NCI-H524 (cell line): ENCODE results near the gene ACOXL.
"Not testable (repeated sequence)": the region's sequence is repeated elsewhere in the genome, so short reads cannot be mapped to it uniquely, and the experiment has no call there.

Experiments
- DNase-seq, 2 experiments: peaks; one replicate each; lab custom pipeline; 2025; lab: John Stamatoyannopoulos, UW

The ACOXL gene

DNA sequence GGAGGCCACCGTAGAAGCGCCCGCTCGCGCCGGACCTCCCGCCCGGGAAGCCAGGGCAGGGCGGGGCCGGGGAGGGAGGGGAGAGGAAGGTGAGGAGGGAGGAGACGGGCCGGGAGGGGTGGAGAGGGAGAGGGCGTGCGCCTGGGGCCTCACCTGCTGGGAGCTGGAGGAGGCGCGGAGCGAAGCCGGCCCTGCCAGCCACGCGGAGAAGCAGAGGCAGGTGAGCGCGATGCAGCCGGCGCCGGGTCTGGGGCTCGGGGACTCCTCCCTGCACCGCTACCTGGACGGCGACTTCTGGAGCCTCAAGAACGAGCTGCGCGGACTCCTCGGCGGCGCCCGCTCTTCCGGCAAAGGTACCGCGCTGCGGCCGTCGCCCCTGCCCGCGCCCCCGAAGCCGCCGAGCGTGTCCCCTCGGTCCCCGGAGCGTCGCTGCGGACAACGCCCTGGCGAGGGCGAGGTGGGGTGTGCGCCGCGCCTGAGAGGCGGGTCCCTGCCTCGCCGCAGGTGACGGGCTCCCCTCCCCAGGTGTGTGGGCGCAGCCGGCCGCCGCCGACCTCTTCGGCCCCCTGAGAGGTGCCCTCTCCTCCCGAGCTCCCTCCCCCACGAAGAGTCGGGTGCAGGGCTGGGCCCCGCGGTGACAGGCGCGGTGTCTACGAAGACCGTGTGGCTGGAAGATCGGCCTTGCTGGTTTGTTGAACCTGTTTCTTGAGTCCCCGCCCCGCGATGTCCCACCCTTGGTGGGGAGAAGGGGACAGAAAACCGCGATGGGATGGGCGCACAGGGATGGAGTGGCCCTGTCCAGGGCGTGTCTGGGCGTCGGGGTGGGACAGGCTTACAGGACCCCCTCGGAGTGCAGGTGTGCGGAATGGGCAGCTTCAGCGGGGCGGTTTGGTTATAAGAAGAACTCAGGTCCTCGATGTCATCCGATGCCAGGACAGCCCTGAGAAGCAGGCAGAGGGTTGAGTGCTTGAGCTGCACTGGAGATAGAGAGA, at the start of gene ACOXL:
Gene ACOXL (plus strand): TSS at position 152 of the 992 bp plus-strand sequence. CDS start 35,817 bp downstream, outside the sequence.
- DNase-seq, result no peak

DNA sequence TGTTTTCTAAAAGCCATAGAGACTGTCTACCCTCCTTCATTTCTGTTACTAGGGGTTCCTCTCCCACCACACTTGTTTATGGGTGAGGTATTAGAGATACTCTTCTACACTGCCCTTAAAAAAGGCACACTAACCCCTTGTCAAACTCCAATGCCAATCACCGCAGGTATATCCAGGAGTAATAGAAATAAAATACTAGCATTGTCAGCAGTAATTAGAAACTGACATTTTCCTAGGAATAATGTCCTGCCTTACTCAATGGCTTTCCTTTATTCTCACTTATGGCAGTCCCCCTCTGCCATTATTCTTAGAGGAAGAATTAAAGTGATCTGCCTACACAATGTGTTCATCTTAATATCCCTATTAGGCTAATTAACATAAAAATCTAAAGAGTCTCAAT, 49.5 kb upstream of the ACOXL start:
- no peak for DNase-seq

DNA sequence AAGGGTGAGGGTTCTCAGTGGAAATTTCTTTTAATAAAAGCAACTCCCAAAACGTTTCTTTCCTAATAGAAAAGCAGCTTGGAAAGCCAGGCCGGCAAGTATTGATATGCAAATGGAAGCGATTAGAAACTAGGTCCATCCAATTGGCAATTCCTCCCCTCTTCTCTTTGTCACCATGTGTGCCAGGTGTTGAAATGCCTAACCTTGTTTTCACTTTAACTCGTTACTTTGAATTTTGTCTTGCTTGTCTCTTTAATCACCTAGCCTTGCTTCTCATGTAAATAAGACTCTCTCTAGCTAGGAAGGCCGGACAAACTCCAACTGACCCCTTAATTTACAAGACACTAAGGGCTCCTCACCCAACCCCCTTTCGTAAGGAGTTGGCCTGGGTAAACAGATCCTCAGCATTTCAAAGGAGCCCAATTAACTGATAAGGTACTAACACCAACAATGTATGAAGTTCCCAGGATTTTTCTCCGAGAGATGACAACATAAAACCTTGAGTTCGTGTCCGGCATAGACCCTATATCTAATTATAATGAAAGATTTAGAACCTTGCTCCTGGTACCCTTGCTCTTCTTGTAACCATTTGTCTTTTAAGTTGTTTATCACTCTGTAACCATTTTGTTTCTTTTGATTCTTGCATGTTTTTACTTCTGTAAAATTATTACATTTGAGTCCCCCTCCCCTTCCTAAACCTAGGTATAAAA, 44.4 kb upstream of the ACOXL start:
- DNase-seq, result not testable (repeated sequence)

DNA sequence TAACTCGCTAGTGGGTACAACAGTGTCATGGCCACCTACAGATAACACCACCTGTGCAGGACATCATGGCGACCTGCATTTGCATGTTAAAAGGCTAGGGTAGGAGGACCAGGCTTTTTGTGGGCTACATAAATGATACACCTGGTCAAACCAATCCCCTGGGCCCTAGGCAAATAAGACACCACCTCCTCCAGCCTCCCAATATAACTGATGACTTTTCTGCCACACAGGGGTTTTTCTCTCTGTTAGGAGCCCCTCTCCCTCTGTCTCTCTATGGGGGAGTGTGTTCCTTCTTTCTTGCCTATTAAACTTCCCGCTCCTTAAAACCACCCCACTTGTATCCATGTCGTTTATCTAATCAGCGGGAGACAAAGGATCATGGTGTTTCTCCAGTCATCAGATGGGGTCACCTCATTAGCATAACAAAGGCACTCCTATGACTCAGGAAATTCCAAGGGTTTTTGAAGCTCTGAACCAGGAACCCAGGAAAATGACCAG, 43.7 kb upstream of the ACOXL start:
- no peak for DNase-seq

DNA sequence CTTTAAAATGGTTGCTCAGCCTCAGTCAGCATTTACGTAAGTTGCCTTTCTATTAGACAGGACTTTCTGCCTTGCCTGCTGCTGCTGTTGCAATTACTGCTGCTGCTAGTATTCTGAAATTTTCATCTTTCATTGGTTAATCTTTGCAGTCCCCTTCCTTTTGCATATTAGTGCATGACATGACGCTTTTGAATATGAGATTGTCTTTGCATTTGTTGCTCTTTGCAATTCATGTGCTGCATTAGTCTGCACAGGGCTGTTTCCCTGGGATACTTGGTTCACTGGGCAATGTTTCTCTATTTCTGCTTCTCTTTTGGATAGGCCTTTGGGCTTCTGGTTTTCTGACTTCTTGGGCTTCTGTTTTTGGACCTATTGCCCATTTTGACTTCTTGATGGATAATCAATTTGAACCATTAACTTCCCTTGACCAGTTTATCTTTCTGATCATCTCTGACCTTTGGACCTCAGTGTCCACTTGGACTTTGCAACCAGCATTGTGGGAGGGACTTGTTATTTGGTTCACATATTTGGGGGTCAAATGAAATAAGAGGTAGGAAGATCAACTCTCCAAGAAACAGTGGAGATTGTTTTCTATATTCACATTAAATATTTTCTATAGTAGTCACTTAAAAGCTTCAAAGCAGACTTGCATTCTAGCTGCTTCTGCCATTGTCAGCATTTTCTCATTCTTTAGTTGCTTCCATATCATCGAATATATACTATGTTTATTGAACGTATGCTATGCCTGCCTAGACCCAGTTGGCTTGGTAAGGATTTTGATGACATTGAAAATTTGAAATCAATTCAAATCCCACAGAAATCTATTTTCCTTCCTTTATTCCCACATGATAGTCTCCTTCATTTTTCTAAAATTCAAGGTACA, 42.0 kb upstream of the ACOXL start:
- no peak for DNase-seq

DNA sequence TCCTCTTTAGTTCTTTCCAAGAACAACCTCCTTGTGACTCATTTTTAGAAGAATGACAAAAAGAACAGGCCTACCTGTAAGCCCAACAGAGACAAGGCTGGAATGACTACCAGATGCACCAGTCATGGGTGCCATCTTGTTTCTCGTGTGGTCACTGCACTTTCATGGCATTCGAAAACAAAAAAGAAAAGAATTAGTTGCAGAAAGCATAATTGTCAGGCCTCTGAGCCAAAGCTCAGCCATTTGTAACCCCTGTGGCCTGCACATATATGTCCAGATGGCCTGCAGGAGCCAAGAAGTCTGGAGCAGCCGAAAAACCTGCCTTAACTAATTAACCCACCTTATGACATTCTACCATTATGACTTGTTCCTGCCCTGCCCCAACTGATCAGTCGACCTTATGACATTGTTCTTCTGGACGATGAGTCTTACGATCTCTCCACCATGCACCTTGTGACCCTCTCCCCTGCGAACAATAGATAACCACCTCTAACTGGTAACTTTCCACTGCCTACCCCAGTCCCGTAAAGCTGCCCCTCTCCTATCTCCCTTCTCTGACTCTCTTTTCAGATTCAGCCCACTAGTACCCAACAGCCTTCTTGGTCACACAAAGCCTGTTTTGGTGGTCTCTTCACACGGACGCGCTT, 40.6 kb upstream of the ACOXL start:
- DNase-seq, result no peak

DNA sequence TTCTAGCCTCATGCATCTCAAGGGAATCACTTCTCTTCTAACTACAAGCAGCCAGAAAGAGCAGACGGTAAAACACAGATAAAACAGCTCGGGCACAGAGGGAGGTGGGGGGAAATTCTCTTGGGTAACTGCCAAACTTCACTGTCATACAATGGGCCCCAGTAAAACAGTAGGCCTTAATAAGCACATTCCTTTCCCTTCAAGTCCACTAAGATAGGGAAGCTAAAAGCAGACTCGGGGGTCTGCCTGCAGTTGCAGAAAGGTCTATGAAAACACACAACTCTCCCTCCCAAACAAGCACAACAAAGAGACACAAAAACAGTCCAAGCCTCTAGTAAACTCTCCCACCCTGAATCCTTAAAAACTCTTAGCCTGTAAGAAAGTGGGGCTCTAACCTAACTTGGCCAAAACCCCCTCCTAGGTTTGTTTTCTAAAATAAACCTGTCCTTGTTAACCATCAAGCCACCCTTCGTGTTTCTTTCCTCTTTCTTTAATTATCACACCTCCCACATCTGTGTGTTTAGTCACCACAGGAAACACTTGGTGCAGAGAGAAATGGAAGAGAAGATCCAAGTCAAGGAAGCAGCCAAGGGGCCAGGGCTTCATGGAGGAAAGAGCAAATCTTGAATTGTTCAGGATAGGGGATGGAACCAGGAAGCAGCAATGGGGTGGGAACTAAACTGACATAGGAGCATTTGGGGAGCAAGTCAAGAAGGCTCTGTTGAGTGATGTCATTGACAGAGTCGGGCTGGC, 37.1 kb upstream of the ACOXL start:
- not testable (repeated sequence) for DNase-seq

DNA sequence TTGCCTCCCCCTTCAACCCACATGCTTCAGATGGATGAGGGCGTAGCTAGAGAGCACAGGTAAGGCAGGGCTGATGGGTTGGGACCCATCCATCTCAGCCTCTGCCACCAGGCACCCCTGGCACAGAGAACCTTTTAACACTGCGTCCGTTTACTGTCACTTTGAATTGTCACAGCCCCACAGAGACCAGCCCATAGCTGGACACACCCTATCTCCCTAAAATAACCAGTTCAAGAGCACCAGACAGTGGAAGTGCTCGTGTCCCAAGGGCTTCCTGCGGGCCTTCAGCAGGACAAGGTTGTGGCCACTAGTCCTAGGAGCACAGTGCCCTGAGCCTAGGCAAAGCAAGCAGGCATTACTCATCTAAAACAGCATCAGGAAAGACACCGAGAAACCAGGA, 34.1 kb upstream of the ACOXL start:
- not testable (repeated sequence) for DNase-seq

DNA sequence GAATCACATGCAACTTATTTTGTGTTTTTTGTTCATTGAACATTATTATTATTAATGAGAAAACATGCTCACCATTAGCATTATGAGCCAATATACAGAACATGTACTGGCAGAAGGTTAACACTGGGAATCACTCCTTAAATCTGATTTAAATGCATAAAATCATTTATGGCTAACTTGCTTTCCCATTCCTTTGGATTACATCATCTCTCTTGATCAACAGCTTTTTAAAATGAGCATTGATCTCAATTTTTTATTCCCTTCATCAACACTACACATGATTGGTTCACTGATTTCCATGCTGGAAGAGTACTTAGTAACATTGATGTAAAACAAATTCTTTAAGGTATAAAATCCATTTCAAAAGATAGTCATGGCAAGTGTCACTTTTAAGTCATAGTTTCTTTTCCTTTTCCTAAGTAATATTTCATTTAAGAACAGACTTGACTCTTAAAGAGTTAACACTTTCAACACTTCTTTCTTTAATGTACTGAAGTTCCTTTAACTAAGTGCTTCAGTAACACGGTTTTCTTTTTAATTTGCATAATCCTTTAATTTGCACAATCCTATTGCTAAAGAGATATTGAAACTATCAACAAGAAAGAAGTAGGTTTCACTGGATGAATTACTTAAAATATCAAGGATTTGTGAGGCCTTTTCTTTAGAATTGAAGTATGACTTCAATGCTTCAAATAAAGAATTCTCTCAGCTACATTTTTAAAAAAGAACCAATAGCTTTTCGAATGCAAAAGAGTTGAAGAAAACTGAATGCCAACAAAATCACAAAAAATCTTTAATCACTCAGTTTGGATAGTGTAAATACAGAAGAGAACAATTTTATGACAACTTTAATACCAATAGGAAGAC, 29.6 kb upstream of the ACOXL start:
- DNase-seq, result no peak

DNA sequence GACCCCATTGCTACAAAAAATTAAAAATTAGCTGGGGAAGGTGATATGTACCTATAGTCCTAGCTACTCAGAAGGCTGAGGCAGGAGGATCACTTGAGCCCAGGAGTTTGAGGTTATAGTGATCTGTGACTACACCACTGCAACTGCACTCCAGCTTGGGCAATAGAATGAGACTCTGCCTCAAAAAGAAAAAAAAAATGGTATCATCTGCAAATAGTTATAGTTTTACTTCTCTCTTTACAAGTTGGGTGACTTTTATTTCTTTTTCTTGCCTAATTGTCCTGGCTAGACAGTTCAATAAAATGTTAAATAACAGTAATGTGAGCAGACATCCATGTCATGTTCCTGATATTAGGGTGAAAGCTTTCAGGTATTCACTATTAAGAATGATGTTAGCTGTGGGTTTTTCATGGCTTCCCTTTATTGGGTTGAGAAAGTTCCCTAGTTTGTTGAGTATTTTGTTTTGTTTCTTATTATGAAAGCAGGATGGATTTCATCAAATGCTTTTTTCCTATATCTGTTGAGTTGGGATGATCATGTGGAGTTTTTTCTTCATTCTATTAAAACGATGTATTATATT, 24.9 kb upstream of the ACOXL start:
- DNase-seq, result no peak

DNA sequence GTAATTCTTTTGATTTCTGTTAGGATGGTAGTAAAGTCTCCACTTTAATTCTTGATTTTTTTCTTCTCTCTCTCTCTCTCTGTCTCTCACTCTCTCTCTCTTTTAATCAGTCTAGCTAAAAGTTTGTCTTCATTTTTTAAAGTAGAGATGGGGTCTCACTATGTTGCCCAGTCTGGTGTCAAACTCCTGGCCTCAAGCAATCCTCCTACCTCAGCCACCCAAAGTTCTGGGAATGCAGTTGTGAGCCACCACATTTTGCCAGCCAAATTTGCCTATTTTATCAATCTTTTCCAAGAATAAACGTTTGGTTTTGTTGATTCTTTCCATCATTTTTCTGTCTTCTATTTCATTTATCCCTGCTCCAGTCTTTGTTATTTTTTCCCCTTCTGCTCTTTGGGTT, 23.9 kb upstream of the ACOXL start:
- no peak for DNase-seq

DNA sequence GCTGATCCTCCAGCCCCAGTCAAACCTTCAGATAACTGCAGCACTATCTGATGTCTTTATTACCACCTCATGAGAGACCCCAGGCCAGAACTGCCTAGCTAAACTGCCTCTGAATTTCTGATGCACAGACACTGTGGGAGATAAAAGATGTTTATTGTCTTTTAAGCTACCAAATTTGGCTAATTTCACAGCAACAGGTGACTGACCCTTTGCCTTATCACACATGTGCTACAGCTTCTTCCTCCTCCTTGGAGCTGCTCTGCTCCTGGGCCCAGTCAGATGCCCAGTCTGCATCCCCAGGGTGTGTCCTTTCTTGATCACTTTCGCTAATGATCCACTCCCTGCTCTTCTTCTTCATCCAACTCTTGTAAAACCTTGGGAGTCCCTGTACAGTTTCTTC, 19.6 kb upstream of the ACOXL start:
- DNase-seq, result no peak

DNA sequence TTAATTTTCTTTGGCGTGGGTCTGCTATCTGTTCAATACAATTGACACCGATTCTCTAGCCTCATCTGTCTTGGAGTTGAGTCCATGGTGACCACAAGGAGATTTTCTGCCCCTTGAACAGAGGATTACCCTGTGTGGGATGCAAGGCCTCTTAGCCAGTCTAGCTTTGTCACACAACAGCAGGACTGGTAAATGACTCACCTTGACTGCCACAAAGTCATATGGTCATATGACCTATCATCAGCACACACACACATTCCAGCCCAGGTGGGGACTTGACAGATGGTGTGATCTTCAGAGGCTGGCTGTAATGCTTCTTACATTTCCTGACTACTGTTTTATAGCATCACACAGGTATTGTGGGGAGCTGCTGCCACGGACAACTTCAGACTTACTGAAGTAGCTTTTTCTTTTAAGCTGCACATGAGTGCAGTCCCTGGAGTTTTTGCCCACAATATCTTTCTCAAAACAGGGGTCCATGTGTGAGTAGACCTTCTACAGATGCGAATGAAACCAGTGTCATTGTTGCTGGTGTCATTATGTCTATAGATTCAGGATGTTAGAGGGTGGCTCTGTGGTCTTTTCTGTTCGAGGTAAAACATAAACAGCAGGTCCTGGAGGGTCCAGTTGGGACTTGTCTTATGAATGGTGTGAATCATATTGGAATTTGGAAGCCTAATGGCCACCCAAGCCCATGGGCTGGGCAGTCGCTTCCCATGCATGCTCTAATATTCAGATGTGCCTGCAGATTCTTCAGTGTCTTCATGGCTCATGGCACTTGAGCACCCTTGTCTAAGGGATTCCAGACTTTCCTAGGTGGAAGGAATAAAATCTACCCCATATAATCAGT, 18.6 kb upstream of the ACOXL start:
- peak in 1 of 2 experiments; percentile 75 for DNase-seq

DNA sequence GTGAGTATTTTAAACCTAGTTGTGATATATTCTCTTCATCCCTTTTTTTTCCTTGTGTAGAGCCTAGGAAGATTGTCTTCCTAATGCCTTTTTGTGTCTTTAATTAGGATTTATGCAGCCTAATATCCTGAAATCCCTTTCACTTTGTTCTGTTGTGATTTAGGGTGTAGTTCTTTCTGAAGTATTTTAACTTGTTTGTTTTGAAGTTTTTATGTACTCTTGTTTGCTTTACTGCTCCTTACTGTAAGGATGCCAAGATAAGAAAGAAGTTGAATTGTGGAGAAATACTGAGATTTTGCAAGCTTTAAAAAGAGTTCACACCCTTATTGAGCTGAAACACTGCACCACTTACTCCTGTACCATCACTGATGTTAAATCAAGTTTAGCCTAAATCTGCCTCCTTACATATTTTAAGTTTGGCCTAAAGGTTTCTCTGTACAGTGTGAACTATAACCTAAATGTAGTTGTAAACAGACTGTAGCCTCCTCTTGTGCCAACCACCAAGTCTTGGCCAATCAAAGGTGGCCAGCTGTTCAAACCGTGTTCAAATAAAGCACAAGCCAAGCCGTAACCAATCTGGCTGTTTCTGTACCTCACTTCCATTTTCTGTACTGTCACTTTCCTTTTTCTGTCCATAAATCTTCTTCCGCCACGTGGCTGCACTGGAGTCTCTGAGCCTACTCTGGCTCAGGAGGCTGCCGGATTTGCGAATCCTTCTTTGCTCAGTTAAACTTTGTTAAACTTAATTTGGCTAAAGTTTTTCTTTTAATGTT, 17.7 kb upstream of the ACOXL start:
- DNase-seq, result no peak

DNA sequence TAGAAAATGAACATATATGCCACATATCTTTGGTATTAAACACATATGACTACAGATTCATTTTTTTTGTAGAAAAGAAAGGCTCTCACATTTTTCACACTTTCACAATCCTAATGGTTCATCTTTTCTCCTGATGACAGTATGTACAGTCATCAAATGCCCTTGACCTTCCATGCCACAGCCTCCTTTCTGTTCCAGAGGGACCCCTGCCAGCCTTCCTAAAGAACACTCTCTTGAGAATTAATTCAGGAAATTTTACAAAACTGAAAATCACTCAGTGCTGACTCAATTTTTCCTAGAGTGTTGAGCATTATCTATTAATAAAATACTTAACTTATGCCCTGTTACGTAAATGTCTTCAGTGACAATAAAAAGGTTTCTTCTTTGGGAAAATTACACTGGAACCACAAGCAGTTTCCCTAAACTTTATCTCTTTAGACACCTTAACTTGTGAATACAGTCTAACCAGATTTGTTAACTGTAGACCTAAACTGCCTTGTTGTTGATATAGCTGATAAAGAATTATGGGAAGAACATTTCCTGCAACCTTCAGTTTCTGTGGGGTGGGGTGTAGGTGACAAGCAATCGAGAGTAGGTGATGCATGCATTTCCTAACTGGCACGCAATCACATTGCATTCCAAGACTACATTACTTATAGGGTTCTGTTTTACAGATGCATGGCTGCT, 15.3 kb upstream of the ACOXL start:
- DNase-seq, result no peak

DNA sequence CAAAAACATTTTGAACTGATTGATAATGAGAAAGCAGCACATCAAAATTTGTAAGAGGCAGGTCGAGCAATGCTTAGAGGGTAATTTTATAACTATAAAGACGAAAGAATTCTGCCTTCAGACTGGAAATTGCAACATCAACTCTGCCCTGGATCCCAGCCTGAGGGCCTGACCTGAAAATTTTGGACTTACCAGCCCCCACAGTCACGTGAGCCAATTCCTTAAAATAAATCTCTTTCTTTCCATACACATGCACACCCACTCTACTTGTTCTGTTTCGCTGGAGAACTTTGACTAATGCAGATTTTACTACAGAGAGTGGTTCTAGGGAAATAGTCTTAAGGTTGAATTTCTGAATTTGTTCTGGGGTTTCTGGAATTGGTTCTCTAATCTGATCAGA, 14.6 kb upstream of the ACOXL start:
- no peak for DNase-seq

DNA sequence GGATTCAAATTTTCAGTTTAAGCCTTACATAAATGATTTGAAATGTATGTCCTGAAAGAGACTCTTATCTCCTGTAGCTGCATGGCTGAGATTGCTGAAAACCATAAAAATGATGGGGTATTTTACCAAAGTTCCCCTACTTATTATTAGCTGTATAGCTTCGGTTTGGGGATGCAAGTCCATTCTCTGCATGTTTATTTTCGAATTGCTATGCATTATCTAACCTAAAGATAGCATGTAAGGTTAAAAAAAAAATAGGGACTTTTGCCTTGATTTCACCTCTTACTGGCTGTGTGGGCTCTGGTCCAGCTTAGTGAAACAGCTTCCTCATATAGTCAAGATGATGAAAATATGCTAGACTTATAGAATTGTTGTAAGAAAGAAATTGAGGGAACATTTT, 14.0 kb upstream of the ACOXL start:
- no peak for DNase-seq
